RWPE1 (cell line): ENCODE measurements around the gene ASTN2.
A peak's percentile ranks its signal among the peaks of the same experiment; 100 is the strongest.

Source experiments
- CTCF ChIA-PET: fragments of 350-600 bp; sonication (Branson Sonifier 250); formaldehyde crosslinking; extraction: SDS; loops from one replicate; lab custom pipeline; 2021; lab: Yijun Ruan, JAX
- POLR2A ChIA-PET: fragments of 400-600 bp; formaldehyde crosslinking; extraction: SDS; loops from one replicate; lab custom pipeline; 2020; ENCODE audit warnings: antibody characterized with exemption; ENCODE audit not compliant: low non-redundant PET; lab: Yijun Ruan, JAX
- DNase-seq: peaks from one replicate; pipeline ENCODE4 v3.0.0; 2012; ENCODE audit warnings: low spot score
- H3K27ac ChIP-seq: fragments of 450-650 bp; 2 replicates; pipeline ENCODE4 v1.5.1; 2017
- CTCF ChIP-seq: fragments of 450-650 bp; conservative IDR thresholded peaks from 2 replicates; pipeline ENCODE4 v1.5.1; 2017; ENCODE audit warnings: low read depth, mild to moderate bottlenecking

Gene ASTN2

GRCh38 chr9:116605904-116606341 is 808.9 kb downstream of the ASTN2 start:
- DNase-seq: no peak
- ChIA-PET POLR2A (no interaction called here), CTCF (interaction anchor here (0.6 to 0.8 kb wide), 2 partner anchors 350 to 1013 kb away, joined by 3 read pairs; no protein-coding TSS in a partner anchor)
- TF ChIP-seq CTCF: no peak
- H3K27ac ChIP-seq: no peak overlapping the region

- no peak overlapping the region for H3K27ac ChIP-seq
- ChIA-PET CTCF (interaction anchor here (1.1 kb wide), 1 partner anchor 1013 kb away, joined by 3 read pairs; no protein-coding TSS in a partner anchor), POLR2A (no interaction called here)
- DNase-seq: no peak
- TF ChIP-seq CTCF: no peak
Measured at GRCh38 chr9:116605060-116605459, 809.8 kb downstream of the ASTN2 start.

- ChIA-PET CTCF (interaction anchor here (0.7 kb wide), 1 partner anchor 80 kb away, joined by 3 read pairs; no protein-coding TSS in a partner anchor), POLR2A (no interaction called here)
- TF ChIP-seq CTCF: no peak
- no peak for DNase-seq
- no peak overlapping the region for H3K27ac ChIP-seq
Measured at GRCh38 chr9:116604251-116604650, 810.6 kb downstream of the ASTN2 start.

GRCh38 chr9:116599342-116599884 is 815.4 kb downstream of the ASTN2 start:
- no peak overlapping the region for H3K27ac ChIP-seq
- ChIA-PET POLR2A (no interaction called here), CTCF (no interaction called here)
- DNase-seq: no peak
- TF ChIP-seq CTCF: no peak

GRCh38 chr9:116596646-116597045 is 818.2 kb downstream of the ASTN2 start:
- no peak overlapping the region for H3K27ac ChIP-seq
- ChIA-PET POLR2A (no interaction called here), CTCF (no interaction called here)
- DNase-seq: no peak
- TF ChIP-seq CTCF: no peak

GRCh38 chr9:116594547-116594946 is 820.3 kb downstream of the ASTN2 start:
- no peak overlapping the region for H3K27ac ChIP-seq
- TF ChIP-seq CTCF: no peak
- POLR2A ChIA-PET: no interaction called here
- DNase-seq: peak; percentile 33
- CTCF ChIA-PET: interaction anchor here (0.6 kb wide), 1 partner anchor 860 kb away, joined by 4 read pairs; no protein-coding TSS in a partner anchor
